ENCODE measurements around the gene CRMP1. TPM values are rescaled to one million over a fixed set of nuclear protein-coding genes. Genes with fewer than 3 reads are reported as not detected.

The CRMP1 gene
- total and polyA plus RNA-seq, 3 donors from 2014 or later = 5.0 to 9.4 (median 8.9) TPM

- no peaks in the 10 kb centered on the region for H3K27me3 ChIP-seq
- no peaks in the 10 kb centered on the region for H3K4me1 ChIP-seq
- H3K27ac ChIP-seq = no peak overlapping the region
- intact Hi-C loops (cut with DNase I; ENCODE audit: low total_unique reads) = no loop called here
- no peak for DNase-seq
- H3K4me3 ChIP-seq = no peak overlapping the region
- no peak for TF ChIP-seq POLR2A (IDR thresholded peaks at IDR 0.05)
- no peak for TF ChIP-seq CTCF (IDR thresholded peaks at IDR 0.05)
- H3K9me3 ChIP-seq = no peaks in the 10 kb centered on the region
- WGBS, 2 donors = 90% methylated on average over 10 of the region's 10 CpGs
- no peaks in the 10 kb centered on the region for H3K36me3 ChIP-seq (ENCODE audit: low read depth, missing control alignments)
These were observed 69.2 kb downstream of the CRMP1 start for GRCh38 chr4:5823542-5824211.

- H3K36me3 ChIP-seq (ENCODE audit: low read depth, missing control alignments) = no peaks in the 10 kb centered on the region
- no peak overlapping the region for H3K27ac ChIP-seq
- no peaks in the 10 kb centered on the region for H3K27me3 ChIP-seq
- no peak for DNase-seq
- H3K4me1 ChIP-seq = no peaks in the 10 kb centered on the region
- intact Hi-C loops (cut with DNase I; ENCODE audit: low total_unique reads) = no loop called here
- H3K9me3 ChIP-seq = no peaks in the 10 kb centered on the region
- 85 to 86% methylated on average over 5 of the region's 5 CpGs for WGBS, 2 donors
- no peak overlapping the region for H3K4me3 ChIP-seq
- TF ChIP-seq CTCF (IDR thresholded peaks at IDR 0.05) (no peak), POLR2A (IDR thresholded peaks at IDR 0.05) (no peak)
These were observed 70.3 kb downstream of the CRMP1 start for GRCh38 chr4:5822619-5823018.

- peak; percentile 25 for DNase-seq
- Histone ChIP-seq H3K9me3 (no peaks in the 10 kb centered on the region), H3K36me3 (ENCODE audit: low read depth, missing control alignments) (no peaks in the 10 kb centered on the region), H3K4me1 (no peaks in the 10 kb centered on the region), H3K27ac (no peak overlapping the region), H3K4me3 (no peak overlapping the region), H3K27me3 (no peaks in the 10 kb centered on the region)
- intact Hi-C loops (cut with DNase I; ENCODE audit: low total_unique reads) = no loop called here
- TF ChIP-seq CTCF (IDR thresholded peaks at IDR 0.05) (peak; percentile 18 to 72 (median 49)), POLR2A (IDR thresholded peaks at IDR 0.05) (no peak)
- 73 to 78% methylated on average over 14 to 18 of the region's 18 CpGs for WGBS, 2 donors
These were observed 71.1 kb downstream of the CRMP1 start for GRCh38 chr4:5821665-5822358.

GRCh38 chr4:5816851-5817375, 76.0 kb downstream of the CRMP1 start:
- Histone ChIP-seq H3K9me3 (no peaks in the 10 kb centered on the region), H3K36me3 (ENCODE audit: low read depth, missing control alignments) (no peaks in the 10 kb centered on the region), H3K4me3 (no peak overlapping the region), H3K27me3 (no peaks in the 10 kb centered on the region), H3K27ac (no peak overlapping the region), H3K4me1 (no peaks in the 10 kb centered on the region)
- DNase-seq = no peak
- 90 to 92% methylated on average over 8 to 12 of the region's 12 CpGs for WGBS, 2 donors
- no peak for TF ChIP-seq POLR2A (IDR thresholded peaks at IDR 0.05)
- no peak for TF ChIP-seq CTCF (IDR thresholded peaks at IDR 0.05)
- intact Hi-C loops (cut with DNase I; ENCODE audit: low total_unique reads) = no loop called here
